Astrocyte of the cerebellum (primary cell): ENCODE results near the gene CREG1.

ENCODE experiments used
- DNase-seq: peaks from one replicate; pipeline ENCODE4 v3.0.0-alpha.2; 2011; ENCODE audit warnings: low read depth
- H3K4me3 ChIP-seq: 2 replicates; pipeline ENCODE4 v1.5.1; 2011; ENCODE audit warnings: mild to moderate bottlenecking, low read depth, low read length, moderate library complexity
- CTCF ChIP-seq: IDR thresholded peaks from 2 replicates; pipeline ENCODE4 v1.5.1; 2012; ENCODE audit warnings: low read length, low read depth, moderate library complexity, mild to moderate bottlenecking; ENCODE audit errors: missing control alignments
- in situ Hi-C: cut with HindIII; loops from 2 replicates; pipeline ENCODE4 v1.10.0; 2017; ENCODE audit warnings: low sequenced_read_pairs

The CREG1 gene

GRCh38 chr1:167532964-167533824 lies 20.4 kb downstream of the CREG1 start:
- TF ChIP-seq CTCF: no peak
- no peak for DNase-seq
- no peak overlapping the region for H3K4me3 ChIP-seq
- in situ Hi-C loops: loop anchor here (10.0 kb wide), 1 partner anchor 268 kb away; no protein-coding TSS in a partner anchor

- DNase-seq: no peak
- in situ Hi-C loops: loop anchor here (10.0 kb wide), 1 partner anchor 268 kb away; no protein-coding TSS in a partner anchor
- no peak overlapping the region for H3K4me3 ChIP-seq
- no peak for TF ChIP-seq CTCF
Observed at GRCh38 chr1:167532375-167532774, 21.2 kb downstream of the CREG1 start.

GRCh38 chr1:167529829-167530474 lies 23.6 kb downstream of the CREG1 start:
- in situ Hi-C loops: loop anchor here (10.0 kb wide), 1 partner anchor 265 kb away; no protein-coding TSS in a partner anchor
- no peak for TF ChIP-seq CTCF
- H3K4me3 ChIP-seq: no peak overlapping the region
- DNase-seq: no peak

GRCh38 chr1:167528057-167528728 lies 25.4 kb downstream of the CREG1 start:
- in situ Hi-C loops: no loop called here
- no peak for TF ChIP-seq CTCF
- no peak for DNase-seq
- H3K4me3 ChIP-seq: no peak overlapping the region

GRCh38 chr1:167526667-167527383 lies 26.7 kb downstream of the CREG1 start:
- DNase-seq: no peak
- H3K4me3 ChIP-seq: no peak overlapping the region
- in situ Hi-C loops: no loop called here
- TF ChIP-seq CTCF: no peak

GRCh38 chr1:167524651-167525050 lies 28.9 kb downstream of the CREG1 start:
- DNase-seq: no peak
- in situ Hi-C loops: no loop called here
- no peak overlapping the region for H3K4me3 ChIP-seq
- no peak for TF ChIP-seq CTCF
